T-helper 1 cell treated with Interleukin-12 subunit alpha and Interleukin-12 subunit beta and Interleukin-4 antibody, amounts not matched to agents 30 μg/mL and 1 μg/mL, for 36 hours (primary cell): Measurements from ENCODE around the gene PAXX.
A peak's percentile ranks its signal among the peaks of the same experiment; 100 is the strongest.

Experiments
- H3K27ac Mint-ChIP-seq: one replicate; pipeline ENCODE4 v1.8.0; 2021; ENCODE audit warnings: mild to moderate bottlenecking, mixed read lengths
- H3K27me3 Mint-ChIP-seq: one replicate; pipeline ENCODE4 v1.8.0; 2021; ENCODE audit warnings: low read depth, mixed read lengths
- H3K36me3 Mint-ChIP-seq: one replicate; pipeline ENCODE4 v1.8.0; 2021; ENCODE audit warnings: low read depth, mixed read lengths
- H3K4me1 Mint-ChIP-seq: one replicate; pipeline ENCODE4 v1.8.0; 2021; ENCODE audit warnings: low read depth, mixed read lengths
- H3K4me3 Mint-ChIP-seq: one replicate; pipeline ENCODE4 v1.8.0; 2021; ENCODE audit warnings: mild to moderate bottlenecking, moderate library complexity, mixed read lengths
- H3K9me3 Mint-ChIP-seq: one replicate; pipeline ENCODE4 v1.8.0; 2021; ENCODE audit warnings: mixed read lengths

Gene PAXX

GRCh38 chr9:136980669-136981478 is 11.3 kb upstream of the PAXX start:
- H3K4me1 Mint-ChIP-seq, result no peaks in the 10 kb centered on the region
- H3K4me3 Mint-ChIP-seq, result no peak overlapping the region
- no peaks in the 10 kb centered on the region for H3K9me3 Mint-ChIP-seq
- peaks cover 15% of the 10 kb centered on the region for H3K27me3 Mint-ChIP-seq
- H3K27ac Mint-ChIP-seq, result no peak overlapping the region
- H3K36me3 Mint-ChIP-seq, result no peaks in the 10 kb centered on the region

DNA sequence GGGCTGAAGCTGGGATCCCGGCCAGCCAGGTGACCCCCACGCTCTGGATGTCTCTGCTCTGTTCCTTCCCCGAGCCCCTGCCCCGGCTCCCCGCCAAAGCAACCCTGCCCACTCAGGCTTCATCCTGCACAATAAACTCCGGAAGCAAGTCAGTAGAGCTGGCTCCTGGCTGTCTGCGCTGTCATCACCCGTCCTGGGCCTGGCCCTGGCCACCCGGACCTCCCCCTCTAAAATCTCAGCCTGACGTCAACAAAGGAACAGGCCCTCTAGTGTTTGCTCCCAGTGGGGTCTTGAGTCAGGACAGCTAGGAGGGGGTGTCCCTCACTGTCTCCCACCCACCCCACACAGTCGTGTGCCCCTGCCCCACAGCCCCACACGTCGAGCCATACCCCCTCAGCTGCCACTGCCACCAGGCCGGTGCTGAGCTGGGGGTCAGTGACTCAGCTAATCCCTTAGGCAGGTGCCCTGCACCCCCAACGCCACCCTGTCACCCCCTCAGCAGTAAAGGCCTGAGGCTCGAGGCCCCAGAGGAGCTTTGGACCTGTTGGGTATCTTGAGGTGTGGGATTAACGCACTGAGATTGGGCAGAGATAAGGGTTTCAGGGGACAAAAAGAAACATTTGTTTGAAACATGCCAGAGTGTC is 10.5 kb upstream of the PAXX start:
- H3K27me3 Mint-ChIP-seq, result peaks cover 16% of the 10 kb centered on the region
- H3K9me3 Mint-ChIP-seq, result no peaks in the 10 kb centered on the region
- no peak overlapping the region for H3K4me3 Mint-ChIP-seq
- H3K4me1 Mint-ChIP-seq, result no peaks in the 10 kb centered on the region
- H3K27ac Mint-ChIP-seq, result no peak overlapping the region
- H3K36me3 Mint-ChIP-seq, result no peaks in the 10 kb centered on the region

DNA sequence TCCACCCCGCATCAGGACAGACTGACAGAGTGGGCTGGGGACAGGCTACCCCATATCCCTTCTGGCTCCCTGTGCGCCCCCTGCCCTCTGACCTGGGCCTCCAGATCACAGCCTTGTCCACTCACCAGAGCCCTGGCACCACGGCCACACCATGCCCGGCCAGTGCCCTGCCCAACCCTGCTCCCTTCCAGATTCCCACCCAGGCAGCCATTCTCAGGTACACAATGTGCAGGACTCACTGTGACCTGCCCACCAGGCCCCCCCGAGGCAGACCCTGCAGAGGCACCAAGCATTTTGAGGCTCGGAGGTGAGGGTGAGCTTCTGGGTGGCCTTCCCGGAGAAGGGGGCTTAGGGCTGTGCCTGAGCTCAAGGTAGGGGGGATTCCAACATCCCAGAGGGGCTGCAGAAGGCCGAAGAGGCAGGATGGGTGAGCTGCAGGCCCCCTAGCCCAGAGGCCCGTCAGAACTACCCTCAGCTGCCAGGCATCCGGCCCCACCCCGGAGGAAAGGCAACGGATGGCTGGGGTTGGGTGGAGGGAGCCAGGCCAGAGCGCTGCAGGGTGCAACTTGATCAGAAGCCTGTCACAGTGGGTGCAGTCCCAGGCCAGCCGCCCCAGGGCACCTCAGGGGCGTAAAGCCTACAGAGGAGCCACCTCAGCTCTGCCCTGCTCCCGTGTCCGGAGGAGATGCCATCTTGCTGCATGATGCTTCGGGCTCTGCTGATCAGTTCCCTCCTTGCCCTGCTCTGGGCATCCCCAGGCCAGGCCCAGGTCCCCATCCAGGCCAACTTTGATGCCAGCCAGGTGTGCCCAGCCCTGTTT is 9.8 kb upstream of the PAXX start, which contains the start of gene LCNL1:
Gene LCNL1, plus strand, starts transcription at position 762 of the 820 bp plus-strand sequence. CDS start 594 bp downstream, outside the sequence.
- Mint-ChIP-seq H3K27ac (no peak within 1 kb of the TSS), H3K9me3 (no peaks in the 10 kb centered on the region), H3K4me1 (no peaks in the 10 kb centered on the region), H3K27me3 (peaks cover 21% of the 10 kb centered on the region), H3K36me3 (no peaks in the 10 kb centered on the region), H3K4me3 (no peak within 1 kb of the TSS)

DNA sequence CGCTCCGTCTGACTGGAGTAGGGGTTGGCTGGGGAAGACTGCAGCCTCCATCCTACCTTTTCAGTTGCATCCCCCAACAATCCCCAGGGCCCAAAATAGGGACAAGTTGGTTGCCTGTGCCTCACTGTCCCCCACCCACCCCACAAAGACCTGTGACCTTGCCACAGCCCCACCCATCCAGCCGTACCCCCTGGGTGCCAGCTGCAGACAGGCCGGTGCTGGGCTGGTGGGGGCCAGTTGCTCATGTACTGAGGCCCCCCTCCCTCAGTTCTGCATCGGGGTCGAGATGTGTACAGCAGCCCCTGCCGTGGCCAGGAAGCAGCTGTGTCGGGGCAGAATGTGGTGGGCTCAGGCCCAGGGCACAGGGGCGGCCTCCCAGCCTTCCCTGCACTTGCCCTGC is 9.1 kb upstream of the PAXX start:
- no peaks in the 10 kb centered on the region for H3K9me3 Mint-ChIP-seq
- H3K4me3 Mint-ChIP-seq, result no peak overlapping the region
- H3K27ac Mint-ChIP-seq, result no peak overlapping the region
- H3K27me3 Mint-ChIP-seq, result peaks cover 28% of the 10 kb centered on the region
- H3K36me3 Mint-ChIP-seq, result no peaks in the 10 kb centered on the region
- H3K4me1 Mint-ChIP-seq, result no peaks in the 10 kb centered on the region

GRCh38 chr9:136983656-136984314 is 8.4 kb upstream of the PAXX start:
- H3K36me3 Mint-ChIP-seq, result no peaks in the 10 kb centered on the region
- no peak overlapping the region for H3K4me3 Mint-ChIP-seq
- H3K27ac Mint-ChIP-seq, result no peak overlapping the region
- H3K27me3 Mint-ChIP-seq, result peaks cover 31% of the 10 kb centered on the region
- H3K9me3 Mint-ChIP-seq, result no peaks in the 10 kb centered on the region
- no peaks in the 10 kb centered on the region for H3K4me1 Mint-ChIP-seq

DNA sequence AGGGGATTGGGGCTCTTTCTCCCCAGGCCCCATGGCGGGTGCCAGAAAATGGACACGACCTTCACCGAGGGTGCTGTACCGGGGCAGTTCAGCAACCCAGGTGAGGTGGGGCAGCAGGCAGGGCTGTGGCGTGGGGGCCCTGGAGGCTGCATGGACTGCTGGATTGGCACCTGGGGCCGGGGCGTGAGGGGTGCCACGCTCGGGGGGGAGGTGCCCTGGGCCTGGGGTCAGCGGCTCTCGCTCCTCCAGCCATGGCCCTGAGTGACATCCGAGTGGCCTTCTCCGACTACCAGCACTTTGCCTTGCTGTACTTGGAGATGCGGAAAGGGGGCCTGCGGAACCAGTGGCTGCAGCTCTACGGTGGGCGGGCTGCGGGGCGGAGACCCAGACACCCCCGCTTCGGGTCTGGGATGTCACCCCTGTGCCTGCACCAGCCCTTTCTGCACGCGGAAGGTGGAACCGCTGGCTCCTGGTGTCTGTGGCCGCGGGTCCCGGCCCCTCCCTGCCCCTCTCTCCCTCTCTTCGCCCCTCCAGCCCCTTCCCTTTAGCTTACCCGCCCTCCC is 7.7 kb upstream of the PAXX start:
- H3K9me3 Mint-ChIP-seq, result no peaks in the 10 kb centered on the region
- no peak overlapping the region for H3K27ac Mint-ChIP-seq
- no peak overlapping the region for H3K4me3 Mint-ChIP-seq
- no peaks in the 10 kb centered on the region for H3K4me1 Mint-ChIP-seq
- H3K27me3 Mint-ChIP-seq, result peaks cover 39% of the 10 kb centered on the region
- H3K36me3 Mint-ChIP-seq, result no peaks in the 10 kb centered on the region

- H3K4me3 Mint-ChIP-seq, result no peak overlapping the region
- no peak overlapping the region for H3K27ac Mint-ChIP-seq
- H3K36me3 Mint-ChIP-seq, result no peaks in the 10 kb centered on the region
- H3K4me1 Mint-ChIP-seq, result no peaks in the 10 kb centered on the region
- no peaks in the 10 kb centered on the region for H3K9me3 Mint-ChIP-seq
- peaks cover 44% of the 10 kb centered on the region for H3K27me3 Mint-ChIP-seq
Observed at GRCh38 chr9:136985027-136985602, 7.1 kb upstream of the PAXX start.

DNA sequence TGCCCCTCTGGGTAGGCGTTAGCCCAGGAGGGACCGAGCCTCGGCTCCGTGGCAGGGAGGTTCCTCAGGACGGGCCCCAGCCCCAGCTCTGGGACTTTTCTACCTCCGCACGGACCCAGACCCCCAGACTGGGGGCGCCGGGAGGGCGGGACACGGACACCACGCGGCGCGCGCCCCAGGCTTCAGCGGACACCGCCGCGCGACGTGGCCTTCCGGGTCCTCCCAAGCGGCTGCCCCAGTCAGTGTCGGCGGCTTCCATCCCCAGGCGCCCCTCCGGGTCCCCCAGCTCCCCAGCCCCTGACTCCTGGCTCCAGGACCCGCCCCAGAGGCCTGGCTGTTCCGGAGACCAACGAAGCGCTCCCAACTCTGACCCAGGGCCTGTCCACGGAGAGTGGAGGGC is 6.4 kb upstream of the PAXX start:
- H3K27ac Mint-ChIP-seq, result no peak overlapping the region
- H3K9me3 Mint-ChIP-seq, result no peaks in the 10 kb centered on the region
- no peak overlapping the region for H3K4me3 Mint-ChIP-seq
- peaks cover 2% of the 10 kb centered on the region for H3K4me1 Mint-ChIP-seq
- no peaks in the 10 kb centered on the region for H3K36me3 Mint-ChIP-seq
- peaks cover 43% of the 10 kb centered on the region for H3K27me3 Mint-ChIP-seq

- Mint-ChIP-seq H3K36me3 (peaks cover 6% of the 10 kb centered on the region), H3K4me3 (no peak overlapping the region), H3K4me1 (peaks cover 14% of the 10 kb centered on the region), H3K27me3 (peaks cover 40% of the 10 kb centered on the region), H3K9me3 (no peaks in the 10 kb centered on the region), H3K27ac (no peak overlapping the region)
Observed at GRCh38 chr9:136988872-136989271, 3.4 kb upstream of the PAXX start.

GRCh38 chr9:136990242-136990911 is 1.8 kb upstream of the PAXX start:
- peaks cover 9% of the 10 kb centered on the region for H3K36me3 Mint-ChIP-seq

DNA sequence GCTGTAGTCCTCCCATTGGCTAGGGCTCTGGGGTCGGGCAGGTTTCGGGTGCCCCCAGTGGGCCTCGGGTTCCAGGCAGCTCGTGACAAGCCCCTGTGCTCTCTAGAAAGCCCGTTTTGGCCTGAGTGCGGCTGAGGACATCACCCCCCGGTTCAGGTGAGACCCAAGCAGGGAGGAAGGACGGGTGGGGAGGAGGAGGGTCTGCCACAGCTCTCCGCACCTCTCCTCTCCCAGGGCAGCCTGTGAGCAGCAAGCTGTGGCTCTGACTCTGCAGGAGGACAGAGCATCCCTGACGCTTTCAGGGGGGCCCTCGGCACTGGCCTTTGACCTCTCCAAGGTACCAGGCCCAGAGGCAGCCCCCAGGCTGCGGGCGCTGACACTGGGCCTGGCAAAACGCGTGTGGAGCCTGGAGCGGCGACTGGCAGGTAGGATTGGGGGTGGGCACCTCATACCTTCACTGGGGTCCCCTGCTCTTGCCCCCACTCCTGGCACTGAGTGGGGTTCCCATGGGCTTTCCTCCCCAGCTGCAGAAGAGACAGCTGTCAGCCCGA is 672 bp downstream of the PAXX start:
- H3K27me3 Mint-ChIP-seq, result peaks cover 26% of the 10 kb centered on the region
- peak overlapping the region; percentile 84 for H3K4me3 Mint-ChIP-seq
- peak overlapping the region; percentile 87 for H3K27ac Mint-ChIP-seq
- H3K9me3 Mint-ChIP-seq, result no peaks in the 10 kb centered on the region
- H3K36me3 Mint-ChIP-seq, result peaks cover 9% of the 10 kb centered on the region
- peaks cover 23% of the 10 kb centered on the region for H3K4me1 Mint-ChIP-seq

More at GRCh38 chr9:136990242-136990911, 1.8 kb upstream of the PAXX start:
- Mint-ChIP-seq H3K9me3 (no peaks in the 10 kb centered on the region), H3K27me3 (peaks cover 37% of the 10 kb centered on the region), H3K4me1 (peaks cover 15% of the 10 kb centered on the region), H3K4me3 (peak overlapping the region; percentile 78), H3K27ac (peak overlapping the region; percentile 23)

GRCh38 chr9:136994180-136994887 is 2.1 kb downstream of the PAXX start:
- H3K9me3 Mint-ChIP-seq, result no peaks in the 10 kb centered on the region

GRCh38 chr9:136994888-136995230 is 2.6 kb downstream of the PAXX start:
- H3K9me3 Mint-ChIP-seq, result no peaks in the 10 kb centered on the region
- peaks cover 9% of the 10 kb centered on the region for H3K36me3 Mint-ChIP-seq
- peaks cover 27% of the 10 kb centered on the region for H3K4me1 Mint-ChIP-seq
- peaks cover 9% of the 10 kb centered on the region for H3K27me3 Mint-ChIP-seq
- no peak overlapping the region for H3K27ac Mint-ChIP-seq
- no peak overlapping the region for H3K4me3 Mint-ChIP-seq

More at GRCh38 chr9:136994180-136994887, 2.1 kb downstream of the PAXX start:
- Mint-ChIP-seq H3K27ac (no peak overlapping the region), H3K36me3 (peaks cover 9% of the 10 kb centered on the region), H3K4me1 (peaks cover 27% of the 10 kb centered on the region), H3K4me3 (peak overlapping the region; percentile 84), H3K27me3 (peaks cover 14% of the 10 kb centered on the region)
